Measurements from ENCODE around the gene USHBP1.

GRCh38 chr19:17305517-17306284 lies 41.2 kb upstream of the USHBP1 start, which contains the start of gene MRPL34:
- TF ChIP-seq, protein P1, sequence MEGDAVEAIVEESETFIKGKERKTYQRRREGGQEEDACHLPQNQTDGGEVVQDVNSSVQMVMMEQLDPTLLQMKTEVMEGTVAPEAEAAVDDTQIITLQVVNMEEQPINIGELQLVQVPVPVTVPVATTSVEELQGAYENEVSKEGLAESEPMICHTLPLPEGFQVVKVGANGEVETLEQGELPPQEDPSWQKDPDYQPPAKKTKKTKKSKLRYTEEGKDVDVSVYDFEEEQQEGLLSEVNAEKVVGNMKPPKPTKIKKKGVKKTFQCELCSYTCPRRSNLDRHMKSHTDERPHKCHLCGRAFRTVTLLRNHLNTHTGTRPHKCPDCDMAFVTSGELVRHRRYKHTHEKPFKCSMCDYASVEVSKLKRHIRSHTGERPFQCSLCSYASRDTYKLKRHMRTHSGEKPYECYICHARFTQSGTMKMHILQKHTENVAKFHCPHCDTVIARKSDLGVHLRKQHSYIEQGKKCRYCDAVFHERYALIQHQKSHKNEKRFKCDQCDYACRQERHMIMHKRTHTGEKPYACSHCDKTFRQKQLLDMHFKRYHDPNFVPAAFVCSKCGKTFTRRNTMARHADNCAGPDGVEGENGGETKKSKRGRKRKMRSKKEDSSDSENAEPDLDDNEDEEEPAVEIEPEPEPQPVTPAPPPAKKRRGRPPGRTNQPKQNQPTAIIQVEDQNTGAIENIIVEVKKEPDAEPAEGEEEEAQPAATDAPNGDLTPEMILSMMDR (IDR thresholded peaks at IDR 0.05) = peak; percentile 72 to 98 (median 88)
- TF ChIP-seq POLR2A (IDR thresholded peaks at IDR 0.05) = peak; percentile 44 to 94

Measured in Peyer's patch (tissue), 4 donors.